GM12891 (cell line): ENCODE measurements around the gene HTT.

Experiments used
- DNase-seq: peaks from one replicate; pipeline ENCODE4 v3.0.0; 2011; ENCODE audit warnings: low spot score; ENCODE audit not compliant: insufficient read length
- FAIRE-seq: peaks from 2 replicates; lab custom pipeline; 2011; peaks lifted over from hg19 to GRCh38; lab: Jason Lieb, UNC
- PAX5 ChIP-seq: IDR thresholded peaks from 2 replicates; pipeline ENCODE4 v1.6.1; 2011; ENCODE audit warnings: low read length, moderate library complexity, mild to moderate bottlenecking; ENCODE audit not compliant: insufficient read depth, severe bottlenecking
- POLR2A ChIP-seq: IDR thresholded peaks from 2 replicates; pipeline ENCODE4 v1.6.1; 2011; ENCODE audit warnings: low read depth, low read length, control low read depth
- POLR2AphosphoS5 ChIP-seq: IDR thresholded peaks from 2 replicates; pipeline ENCODE4 v1.6.1; 2011; ENCODE audit warnings: low read depth, low read length, control low read depth
- POU2F2 ChIP-seq: IDR thresholded peaks from 2 replicates; pipeline ENCODE4 v1.6.1; 2011; ENCODE audit warnings: low read depth, mild to moderate bottlenecking, control low read depth, low read length, moderate library complexity
- SPI1 ChIP-seq: IDR thresholded peaks from 2 replicates; pipeline ENCODE4 v1.6.1; 2011; ENCODE audit warnings: low read depth, low read length, control low read depth
- TAF1 ChIP-seq: IDR thresholded peaks from 2 replicates; pipeline ENCODE4 v1.6.1; 2011; ENCODE audit warnings: low read depth, low read length, control low read depth

HTT gene

DNA sequence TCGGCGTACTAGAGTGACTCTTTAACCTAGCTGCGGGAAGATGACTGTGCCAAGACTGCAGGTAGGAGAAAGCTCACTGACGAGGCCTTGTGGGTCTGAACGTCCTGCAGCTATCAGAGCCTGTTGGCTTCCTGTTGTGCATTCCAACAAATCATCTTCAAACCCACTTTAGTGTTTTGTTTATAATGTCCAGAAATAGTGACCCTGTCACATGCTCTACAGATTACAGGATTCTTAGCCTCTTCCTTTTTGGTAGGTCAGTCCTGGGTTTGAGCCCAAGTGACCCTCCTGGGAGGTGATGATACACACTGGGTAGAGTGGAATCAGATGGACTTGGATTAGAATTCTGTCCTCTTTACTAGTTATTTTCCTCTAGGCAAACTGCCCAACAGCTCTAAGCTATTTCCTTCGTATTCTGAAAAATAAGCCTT lies 33.2 kb downstream of the HTT start:
- no peak for TF ChIP-seq SPI1
- no peak for TF ChIP-seq TAF1

DNA sequence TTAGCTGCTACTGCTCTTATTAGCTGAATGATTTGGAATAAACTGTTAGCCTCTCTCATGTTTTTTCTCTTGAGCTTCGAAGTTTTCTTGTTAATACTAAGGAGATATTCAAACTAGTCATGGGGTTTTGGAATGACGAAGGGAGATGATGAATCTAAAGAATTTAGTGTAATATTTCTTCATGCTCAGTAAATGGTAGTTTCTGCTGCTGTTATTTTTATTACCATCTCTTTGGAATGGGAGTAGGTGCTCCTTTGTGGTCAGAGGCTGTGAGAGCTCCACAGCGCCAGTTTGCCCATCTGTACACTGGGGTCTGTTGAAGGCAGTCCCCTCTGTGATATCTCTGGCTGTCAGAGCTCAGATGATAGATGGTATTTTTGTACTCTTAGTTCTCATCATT lies 33.7 kb downstream of the HTT start:
- FAIRE-seq (no peak), DNase-seq (no peak)
- TF ChIP-seq TAF1 (no peak), POLR2A (no peak), POU2F2 (no peak), SPI1 (no peak), PAX5 (no peak), POLR2AphosphoS5 (no peak)

More for the DNA sequence above, 33.2 kb downstream of the HTT start:
- FAIRE-seq = no peak
- DNase-seq = no peak

DNA sequence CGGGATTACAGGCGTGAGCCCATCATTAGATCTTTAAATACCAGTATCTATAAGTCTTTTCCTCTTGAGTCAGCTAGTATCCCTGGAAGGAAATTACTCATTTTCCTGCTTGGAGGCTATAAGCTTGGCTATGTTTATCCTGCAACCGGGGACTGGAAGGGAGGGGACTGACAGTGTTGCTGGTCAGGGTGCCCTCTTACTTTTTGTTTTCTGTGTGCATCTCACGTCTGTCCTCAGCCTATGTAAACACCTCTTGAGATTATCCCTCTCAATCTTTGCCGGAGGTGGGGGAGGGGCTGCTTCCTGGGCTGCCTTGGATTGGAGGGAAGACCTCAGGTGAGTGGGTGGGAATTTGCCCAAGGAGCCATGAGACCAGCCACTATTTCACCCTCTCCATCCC lies 37.0 kb downstream of the HTT start:
- no peak for TF ChIP-seq PAX5
- TF ChIP-seq SPI1 = no peak
- no peak for TF ChIP-seq POU2F2
- TF ChIP-seq POLR2AphosphoS5 = no peak
- no peak for TF ChIP-seq POLR2A
- TF ChIP-seq TAF1 = no peak
- DNase-seq = no peak

DNA sequence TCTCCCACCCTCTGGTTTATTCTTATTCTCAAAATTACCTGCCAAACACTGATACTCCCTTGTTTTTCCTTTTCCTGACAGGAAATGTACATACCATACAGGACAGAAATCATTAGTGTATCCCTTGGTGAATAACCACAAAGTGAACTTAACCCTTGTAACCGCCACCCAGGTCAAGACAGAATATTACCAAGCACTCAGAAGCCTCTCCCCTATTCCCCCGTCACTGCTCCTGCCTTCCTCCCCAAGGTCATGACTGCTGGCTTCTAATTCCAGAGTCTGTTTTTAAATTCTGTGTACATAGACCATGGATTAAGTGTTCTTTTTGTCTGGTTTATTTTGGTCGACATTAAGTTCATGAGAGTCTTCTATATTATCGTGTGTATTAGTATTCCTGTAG lies 37.7 kb downstream of the HTT start:
- no peak for DNase-seq
- FAIRE-seq = no peak
- TF ChIP-seq POLR2A = no peak
- TF ChIP-seq TAF1 = no peak
- no peak for TF ChIP-seq PAX5
- no peak for TF ChIP-seq SPI1
- no peak for TF ChIP-seq POU2F2
- no peak for TF ChIP-seq POLR2AphosphoS5

More for the DNA sequence above, 37.0 kb downstream of the HTT start:
- FAIRE-seq = no peak

DNA sequence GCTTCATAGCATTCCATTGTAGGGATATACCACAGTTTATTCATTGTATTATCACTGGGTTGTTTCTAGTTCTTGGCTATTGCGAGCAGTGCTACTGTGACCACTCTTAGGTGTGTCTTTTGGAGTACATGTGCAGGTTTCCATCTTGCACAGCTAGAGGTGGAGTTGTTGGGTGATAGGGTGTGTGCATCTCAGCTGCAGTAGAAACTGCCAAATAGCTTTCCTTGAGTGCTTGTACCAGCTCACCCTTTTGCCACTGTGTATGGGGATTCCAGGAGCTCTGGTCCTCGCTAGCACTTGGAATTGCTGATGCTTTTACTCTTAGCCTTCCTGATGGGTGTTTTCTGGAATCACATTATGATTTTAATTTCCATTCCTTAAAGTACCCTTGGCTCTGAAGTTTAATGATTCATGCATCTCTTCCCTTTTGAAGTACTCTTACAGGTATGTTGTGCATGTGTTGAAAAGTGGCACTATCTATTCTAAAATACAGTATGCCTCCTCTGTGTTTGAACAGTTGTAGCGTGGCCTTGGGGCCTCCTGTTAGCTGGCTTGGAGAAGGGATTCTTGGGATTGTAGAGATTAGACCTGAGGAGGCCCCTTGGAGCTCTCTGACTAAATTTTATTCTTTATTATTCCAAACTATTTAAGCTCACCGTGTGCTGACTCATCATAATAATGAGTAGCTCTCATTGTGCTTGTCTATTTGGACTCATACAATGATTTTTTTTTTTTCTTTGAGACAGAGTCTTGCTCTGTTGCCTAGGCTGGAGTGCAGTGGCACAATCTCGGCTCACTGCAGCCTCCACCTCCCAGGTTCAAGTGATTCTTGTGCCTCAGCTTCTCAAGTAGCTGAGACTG lies 38.4 kb downstream of the HTT start:
- FAIRE-seq (no peak), DNase-seq (no peak)
- no peak for TF ChIP-seq SPI1
- no peak for TF ChIP-seq POU2F2
- no peak for TF ChIP-seq POLR2A
- TF ChIP-seq PAX5 = no peak
- no peak for TF ChIP-seq POLR2AphosphoS5
- no peak for TF ChIP-seq TAF1

DNA sequence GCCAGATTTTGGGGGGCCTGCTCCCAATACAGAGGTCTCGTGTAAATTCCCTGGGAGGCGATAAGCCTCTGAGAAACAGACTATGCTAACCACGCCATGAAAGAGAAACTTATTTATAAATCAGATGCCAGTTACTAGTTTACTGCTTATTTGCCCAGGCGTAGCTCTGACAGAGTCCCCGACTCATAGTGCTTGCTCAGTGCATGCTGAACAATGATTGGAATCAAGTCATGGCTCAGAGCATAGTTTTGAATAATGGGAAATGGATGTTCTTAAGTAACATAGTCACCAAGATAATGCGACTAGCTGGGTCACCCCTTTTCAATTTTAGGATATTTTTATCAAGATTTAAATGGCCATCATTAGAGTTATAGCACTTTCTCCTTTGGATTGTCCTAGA lies 39.9 kb downstream of the HTT start:
- DNase-seq = no peak

DNA sequence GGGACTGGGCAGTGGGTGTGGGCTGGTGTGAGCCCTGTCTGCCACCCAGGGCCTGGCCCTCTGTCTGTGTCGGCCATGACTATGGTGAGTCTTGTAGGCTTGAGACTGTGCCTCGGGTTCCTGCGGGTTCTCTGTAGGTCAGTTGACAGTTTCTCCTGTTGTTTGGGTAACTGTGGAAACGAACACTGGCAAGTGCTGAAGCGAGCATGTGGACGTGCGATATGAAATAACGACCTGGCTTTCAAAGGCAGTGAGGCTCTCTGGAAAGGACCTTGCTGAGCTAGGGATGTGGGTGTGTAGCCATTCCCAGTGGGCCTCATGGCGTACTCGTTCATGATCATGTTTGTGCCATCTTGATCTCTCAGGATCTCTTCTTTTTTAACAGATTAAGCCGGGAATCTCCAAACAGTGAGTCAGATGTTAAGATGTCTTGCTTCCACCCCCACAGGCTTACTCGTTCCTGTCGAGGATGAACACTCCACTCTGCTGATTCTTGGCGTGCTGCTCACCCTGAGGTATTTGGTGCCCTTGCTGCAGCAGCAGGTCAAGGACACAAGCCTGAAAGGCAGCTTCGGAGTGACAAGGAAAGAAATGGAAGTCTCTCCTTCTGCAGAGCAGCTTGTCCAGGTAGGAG lies 41.3 kb downstream of the HTT start:
- DNase-seq (no peak), FAIRE-seq (no peak)
- TF ChIP-seq TAF1 (no peak), PAX5 (no peak), POU2F2 (no peak), POLR2A (no peak; the same call in 1 of the 2 replicates), SPI1 (no peak), POLR2AphosphoS5 (no peak)

More for the DNA sequence above, 39.9 kb downstream of the HTT start:
- TF ChIP-seq TAF1 (no peak), POU2F2 (no peak), SPI1 (no peak), POLR2AphosphoS5 (no peak), PAX5 (no peak), POLR2A (no peak)
- no peak for FAIRE-seq

DNA sequence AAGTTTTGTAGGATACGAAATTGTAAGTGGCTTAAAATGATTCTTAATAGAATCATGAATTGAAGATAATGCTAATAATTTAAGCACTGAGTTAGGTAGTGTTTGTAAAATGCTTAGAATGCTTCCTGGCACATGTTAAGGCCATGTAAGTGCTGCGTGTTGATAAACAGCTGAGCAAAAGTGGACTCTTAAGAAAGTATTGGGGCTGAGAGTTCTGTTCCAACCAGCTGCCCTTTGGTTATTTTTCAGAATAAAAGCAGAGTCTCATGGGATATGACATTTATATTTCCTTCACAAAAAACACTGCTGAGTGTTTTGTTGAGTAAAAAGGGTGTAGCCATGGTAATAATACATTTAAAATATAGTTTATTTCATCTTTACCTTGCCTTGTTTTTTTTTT lies 42.5 kb downstream of the HTT start:
- no peak for TF ChIP-seq SPI1
- TF ChIP-seq POLR2AphosphoS5 = no peak
- no peak for TF ChIP-seq PAX5
- TF ChIP-seq POLR2A = no peak
- no peak for TF ChIP-seq POU2F2
- no peak for TF ChIP-seq TAF1
- DNase-seq (no peak), FAIRE-seq (no peak)

DNA sequence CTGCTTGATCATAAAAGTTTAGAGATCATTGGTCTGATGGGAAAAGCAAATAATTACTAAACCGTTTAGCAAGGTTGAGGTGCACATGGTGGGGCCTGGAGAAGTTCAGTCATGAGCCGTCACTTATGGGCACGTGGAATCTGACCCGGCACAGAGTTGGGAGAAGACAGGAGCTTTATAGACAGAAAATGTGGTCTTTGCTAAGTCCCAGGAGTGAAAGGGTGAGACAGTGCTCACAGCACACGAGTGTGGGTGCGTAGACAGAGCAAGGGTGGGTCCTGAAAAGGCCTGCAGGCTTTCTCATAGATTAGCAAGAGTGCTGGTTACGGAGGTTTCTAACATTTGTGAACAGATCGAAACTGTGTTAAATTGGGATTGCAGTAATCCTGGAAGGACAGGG lies 43.8 kb downstream of the HTT start:
- TF ChIP-seq POLR2AphosphoS5 = no peak
- FAIRE-seq (no peak), DNase-seq (no peak)

DNA sequence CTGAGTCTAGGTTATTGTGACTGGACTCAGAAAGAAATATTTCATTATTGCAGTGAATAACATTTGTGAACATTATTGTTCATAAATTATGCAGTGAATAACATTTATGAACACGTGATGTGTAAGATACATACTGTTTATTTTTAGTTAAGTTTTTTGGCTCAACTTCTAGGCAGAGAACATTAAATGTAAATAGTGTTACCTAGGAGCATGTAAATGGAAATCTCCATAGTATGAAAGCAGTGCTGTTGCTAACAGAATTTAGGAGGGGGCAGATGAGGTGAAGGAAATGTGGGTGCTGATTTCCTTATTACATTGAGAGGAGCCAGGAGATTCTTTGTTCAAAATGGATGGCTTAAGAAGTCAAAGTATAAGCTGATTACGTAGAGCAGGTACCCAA lies 45.0 kb downstream of the HTT start:
- FAIRE-seq = no peak
- no peak for DNase-seq
- TF ChIP-seq TAF1 (no peak), PAX5 (no peak), SPI1 (no peak)

DNA sequence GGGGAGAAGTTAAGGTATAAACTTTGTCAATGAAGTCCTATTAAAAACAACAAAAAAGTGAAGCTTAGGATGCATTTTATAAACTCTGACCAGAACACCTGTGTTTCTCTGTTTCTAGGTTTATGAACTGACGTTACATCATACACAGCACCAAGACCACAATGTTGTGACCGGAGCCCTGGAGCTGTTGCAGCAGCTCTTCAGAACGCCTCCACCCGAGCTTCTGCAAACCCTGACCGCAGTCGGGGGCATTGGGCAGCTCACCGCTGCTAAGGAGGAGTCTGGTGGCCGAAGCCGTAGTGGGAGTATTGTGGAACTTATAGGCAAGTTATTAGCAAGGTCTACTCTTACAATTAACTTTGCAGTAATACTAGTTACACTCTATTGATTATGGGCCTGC lies 46.6 kb downstream of the HTT start:
- no peak for DNase-seq
- no peak for FAIRE-seq
- TF ChIP-seq POLR2A = no peak
- TF ChIP-seq PAX5 = no peak
- no peak for TF ChIP-seq POLR2AphosphoS5
- no peak for TF ChIP-seq POU2F2
- TF ChIP-seq TAF1 = no peak
- no peak for TF ChIP-seq SPI1
